Frontal cortex (tissue), 4 donors: ENCODE results near the gene EPS8L1. TPM values are rescaled to one million over a fixed set of nuclear protein-coding genes. Genes with fewer than 3 reads are reported as not detected.
"Not testable (repeated sequence)": the region's sequence is repeated elsewhere in the genome, so short reads cannot be mapped to it uniquely, and the experiment has no call there.

ENCODE experiments used
- DNase-seq, 2 donors: peaks; one replicate each; pipeline ENCODE4 v3.0.0; 2012; ENCODE audit warnings: low spot score in 2 of 2
- FAIRE-seq: peaks from 2 replicates; lab custom pipeline; 2012; peaks lifted over from hg19 to GRCh38; lab: Jason Lieb, UNC
- total RNA-seq: library from RNA; depleted of rRNA; stranded (reverse); fragments of >200 nt; gene quantifications from one replicate; pipeline ENCODE4 v1.2.3, GENCODE V29; 2014
- donor health status: control.
- donor health status: control.
- donor health status: control.

Gene EPS8L1
- total RNA-seq, 1 donor from 2014 or later: 2.9 TPM

GRCh38 chr19:55048446-55048845, 27.2 kb upstream of the EPS8L1 start:
- DNase-seq (no peak), FAIRE-seq (no peak)

- DNase-seq (no peak), FAIRE-seq (no peak)
Observed at GRCh38 chr19:55050749-55051532, 24.7 kb upstream of the EPS8L1 start.

GRCh38 chr19:55053735-55054134, 21.9 kb upstream of the EPS8L1 start:
- no peak for FAIRE-seq
- DNase-seq: no peak

GRCh38 chr19:55056827-55057226, 18.8 kb upstream of the EPS8L1 start:
- no peak for FAIRE-seq
- no peak for DNase-seq

- no peak for DNase-seq
- no peak for FAIRE-seq
Observed at GRCh38 chr19:55058781-55059610, 16.7 kb upstream of the EPS8L1 start.

- FAIRE-seq, DNase-seq: not testable (repeated sequence)
Observed at GRCh38 chr19:55060287-55060686, 15.4 kb upstream of the EPS8L1 start.

- DNase-seq (peak; percentile 88 to 97), FAIRE-seq (no peak)
Observed at GRCh38 chr19:55062735-55063491, 12.8 kb upstream of the EPS8L1 start, which contains the start of gene RDH13. Gene RDH13, minus strand, starts transcription at chr19:55063148. Its CDS starts 116 bp downstream, at chr19:55063032.

- DNase-seq: no peak
- FAIRE-seq: no peak
Observed at GRCh38 chr19:55063492-55063843, 12.2 kb upstream of the EPS8L1 start.

- DNase-seq, FAIRE-seq: not testable (repeated sequence)
Observed at GRCh38 chr19:55065516-55065915, 10.2 kb upstream of the EPS8L1 start.

- FAIRE-seq (no peak), DNase-seq (no peak)
Observed at GRCh38 chr19:55066107-55066709, 9.5 kb upstream of the EPS8L1 start.

GRCh38 chr19:55067869-55068268, 7.8 kb upstream of the EPS8L1 start:
- FAIRE-seq (no peak), DNase-seq (no peak)

- no peak for DNase-seq
Observed at GRCh38 chr19:55068950-55069864, 6.5 kb upstream of the EPS8L1 start.

GRCh38 chr19:55069865-55070197, 5.8 kb upstream of the EPS8L1 start:
- DNase-seq: no peak
- no peak for FAIRE-seq

More at GRCh38 chr19:55068950-55069864, 6.5 kb upstream of the EPS8L1 start:
- FAIRE-seq: no peak

- DNase-seq (no peak), FAIRE-seq (no peak)
Observed at GRCh38 chr19:55070466-55071128, 5.1 kb upstream of the EPS8L1 start.

- DNase-seq (no peak), FAIRE-seq (no peak)
Observed at GRCh38 chr19:55071129-55071502, 4.6 kb upstream of the EPS8L1 start.

GRCh38 chr19:55071913-55072312, 3.8 kb upstream of the EPS8L1 start:
- FAIRE-seq (no peak), DNase-seq (no peak)

GRCh38 chr19:55076321-55076720, 652 bp downstream of the EPS8L1 start:
- FAIRE-seq (no peak), DNase-seq (no peak)

GRCh38 chr19:55077106-55077505, 1.4 kb downstream of the EPS8L1 start:
- FAIRE-seq: no peak

More at GRCh38 chr19:55077106-55077505, 1.4 kb downstream of the EPS8L1 start:
- DNase-seq: no peak
